Endothelial cell of umbilical vein (primary cell): ENCODE results near the gene SNURF. TPM values are rescaled to one million over a fixed set of nuclear protein-coding genes. Genes with fewer than 3 reads are reported as not detected.

ENCODE experiments used
- BruUV-seq: library from RNA; stranded (reverse); fragments of 400-500 nt; replicated peaks from 2 replicates; lab custom pipeline; 2021; lab: Mats Ljungman, UMichigan
- CTCF ChIA-PET: fragments of 300-600, 350-600 bp; sonication (Branson Sonifier 250); formaldehyde crosslinking; loops from one replicate; lab custom pipeline; 2021; ENCODE audit warnings: antibody characterized with exemption, inconsistent platforms; lab: Charles Lee
- POLR2A ChIA-PET: fragments of 300-600, 350-600 bp; sonication (Branson Sonifier 250); formaldehyde crosslinking; loops from one replicate; lab custom pipeline; 2021; ENCODE audit warnings: antibody characterized with exemption, inconsistent platforms; lab: Charles Lee
- DNase-seq: peaks from one replicate; pipeline ENCODE4 v3.0.0-alpha.2; 2011; ENCODE audit warnings: low read depth, low spot score
- FAIRE-seq: peaks from 2 replicates; lab custom pipeline; 2011; peaks lifted over from hg19 to GRCh38; lab: Jason Lieb, UNC
- H2AFZ ChIP-seq: 2 replicates; pipeline ENCODE4 v1.6.0; 2012; ENCODE audit warnings: low read depth, low read length, control low read depth, inconsistent platforms
- H3K27ac ChIP-seq: 2 replicates; pipeline ENCODE4 v1.5.1; 2011; ENCODE audit warnings: low read depth, mild to moderate bottlenecking, control low read depth, low read length, moderate library complexity; ENCODE audit not compliant: insufficient read depth
- H3K27me3 ChIP-seq, 2 experiments: 2 replicates each; pipeline versions ENCODE4 v1.6.0 to v1.6.1; 2011; ENCODE audit warnings: low read length in 2 of 2, mixed read lengths in 1 of 2; ENCODE audit not compliant: control insufficient read depth in 2 of 2, insufficient read depth in 2 of 2
- H3K36me3 ChIP-seq, 2 experiments: 2 replicates in 1 of 2; 3 replicates in 1 of 2; pipeline ENCODE4 v1.5.1; 2011; ENCODE audit warnings: low read length in 2 of 2, mild to moderate bottlenecking in 1 of 2, moderate library complexity in 1 of 2; ENCODE audit not compliant: control insufficient read depth in 2 of 2, insufficient read depth in 2 of 2; ENCODE audit errors: extremely low read depth in 1 of 2
- H3K4me1 ChIP-seq: 3 replicates; pipeline ENCODE4 v1.5.1; 2011; ENCODE audit warnings: mild to moderate bottlenecking, low read length; ENCODE audit not compliant: control insufficient read depth, insufficient read depth; ENCODE audit errors: extremely low read depth
- H3K4me2 ChIP-seq: 2 replicates; pipeline ENCODE4 v1.6.1; 2011; ENCODE audit warnings: low read length, control low read depth, mixed read lengths; ENCODE audit not compliant: insufficient read depth
- H3K4me3 ChIP-seq, 3 experiments: fragments of 200-600 bp in 1 of 3; sonication (generic), shearing (Covaris generic) in 1 of 3; replicated peaks in 1 of 3; 2 replicates each; pipeline ENCODE4 v1.5.1; 2011 to 2016; ENCODE audit warnings: control low read depth in 3 of 3, low read length in 3 of 3, mild to moderate bottlenecking in 2 of 3, inconsistent platforms in 1 of 3, low read depth in 1 of 3, moderate library complexity in 1 of 3; ENCODE audit not compliant: insufficient read depth in 1 of 3
- H3K79me2 ChIP-seq: 2 replicates; pipeline ENCODE4 v1.6.0; 2012; ENCODE audit warnings: low read length, inconsistent platforms; ENCODE audit not compliant: control insufficient read depth, insufficient read depth
- H3K9ac ChIP-seq: replicated peaks from 2 replicates; pipeline ENCODE3; 2011; ENCODE audit warnings: low read length, control low read depth; ENCODE audit not compliant: insufficient read depth; ENCODE audit errors: extremely low read depth
- H3K9me1 ChIP-seq: replicated peaks from 3 replicates; pipeline ENCODE4 v1.6.0; 2011; ENCODE audit warnings: mild to moderate bottlenecking, low read length; ENCODE audit not compliant: control insufficient read depth, insufficient read depth; ENCODE audit errors: extremely low read depth
- H3K9me3 ChIP-seq: replicated peaks from 2 replicates; pipeline ENCODE4 v1.5.1; 2012; ENCODE audit warnings: low read length, inconsistent platforms; ENCODE audit not compliant: control insufficient read depth, insufficient read depth
- H4K20me1 ChIP-seq: replicated peaks from 2 replicates; pipeline ENCODE3; 2011; ENCODE audit warnings: mild to moderate bottlenecking, low read length; ENCODE audit not compliant: control insufficient read depth, insufficient read depth; ENCODE audit errors: extremely low read depth
- MYC ChIP-seq: IDR thresholded peaks from one replicate; pipeline ENCODE4 v1.6.1; 2011; ENCODE audit warnings: mild to moderate bottlenecking, low read depth, low read length
- POLR2A ChIP-seq: IDR thresholded peaks from 2 replicates; pipeline ENCODE4 v1.6.1; 2012; ENCODE audit warnings: low read depth, mild to moderate bottlenecking, control low read depth, low read length
- POLR2AphosphoS5 ChIP-seq: IDR thresholded peaks from 2 replicates; pipeline ENCODE4 v1.6.1; 2012; ENCODE audit warnings: low read depth, mild to moderate bottlenecking, control low read depth, low read length, moderate library complexity; ENCODE audit not compliant: insufficient read depth
- dilution Hi-C: fragments of 300-500 bp; cut with MboI; formaldehyde crosslinking; loops from one replicate; pipeline ENCODE4 v1.15.0; 2019; ENCODE audit warnings: low sequenced_read_pairs; ENCODE audit not compliant: extremely low pct_ligation_motif_present
- intact Hi-C: fragments of 100-400 bp; cut with micrococcal nuclease; formaldehyde crosslinking; loops from one replicate; pipeline ENCODE4 v1.10.0; 2022
- polyA plus RNA-seq, 4 experiments: library from polyadenylated mRNA; depleted of rRNA in 3 of 4; stranded (reverse) in 3 of 4; unstranded in 1 of 4; fragments of >200 nt; gene quantifications; 2 replicates each; pipeline versions ENCODE4 v1.2.1 to v1.2.3, GENCODE V29; 2011 to 2012; ENCODE audit warnings: missing spikeins in 1 of 4
- total RNA-seq: library from RNA; stranded (reverse); gene quantifications from 2 replicates; pipeline ENCODE4 v1.2.3, GENCODE V29; 2021
- TF ChIP-seq, protein P1 (sequence below), 2 donors: IDR thresholded peaks; 1 replicate in 1 of 2; 2 replicates in 1 of 2; pipeline ENCODE4 v1.5.1; 2011; ENCODE audit warnings: low read length in 2 of 2, mild to moderate bottlenecking in 2 of 2, moderate library complexity in 2 of 2, control low read depth in 1 of 2, inconsistent platforms in 1 of 2, low read depth in 1 of 2; ENCODE audit not compliant: insufficient read depth in 1 of 2; ENCODE audit errors: extremely low read depth in 1 of 2

SNURF gene
- total and polyA plus RNA-seq, 2 donors (not counting 3 experiments of a cell fraction or from before 2014, with no cell fraction given), result 3.9 to 9.4 TPM

DNA sequence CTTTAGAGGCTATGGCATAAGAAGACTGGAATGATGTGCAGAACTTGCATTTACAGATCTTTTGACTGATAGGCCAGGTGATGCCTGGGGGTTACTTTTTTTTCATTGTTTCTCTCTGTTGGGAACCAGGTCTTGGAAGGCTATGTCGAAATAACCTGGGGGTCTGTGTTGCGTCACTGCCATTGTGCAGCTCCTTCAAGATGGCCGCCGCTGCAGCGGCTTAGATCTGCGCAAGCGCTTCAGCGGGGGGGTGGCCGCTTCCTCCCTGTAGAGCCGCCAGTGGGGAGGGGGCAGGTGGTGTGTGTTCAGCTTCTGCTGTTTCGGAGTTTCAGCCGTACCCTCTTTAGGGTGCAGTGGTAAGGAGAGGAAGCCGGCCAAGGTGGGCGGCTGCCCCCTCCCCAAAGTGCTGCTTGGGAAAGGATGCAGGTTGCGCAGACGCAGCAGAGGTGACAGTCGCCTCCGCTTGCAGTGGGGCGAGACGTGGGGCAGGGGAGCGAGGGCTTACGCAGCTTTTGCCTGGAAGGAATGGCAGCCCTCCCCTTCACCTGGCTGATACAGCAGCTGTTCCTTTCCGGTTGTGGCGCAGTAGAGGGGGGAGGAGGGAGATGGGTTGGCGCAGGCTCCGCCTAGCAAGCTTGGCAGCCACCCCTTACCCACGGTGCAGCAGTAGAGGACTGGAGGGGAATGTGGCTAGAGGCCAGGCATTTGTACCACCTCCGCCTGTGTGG is 1.5 kb downstream of the SNURF start:
- H3K79me2 ChIP-seq, result peaks cover 61% of the 10 kb centered on the region
- H3K9me1 ChIP-seq, result no peaks in the 10 kb centered on the region
- POLR2A ChIA-PET, result interaction anchor here (0.6 to 0.7 kb wide), 2 partner anchors 46 to 492 kb away, joined by 3 to 11 read pairs; no protein-coding TSS in a partner anchor
- FAIRE-seq (peak; percentile 33), DNase-seq (peak; percentile 71)
- peak overlapping the region; percentile 73 for H3K4me2 ChIP-seq
- peaks cover 2% of the 10 kb centered on the region for H3K4me1 ChIP-seq
- H3K36me3 ChIP-seq, result no peaks in the 10 kb centered on the region
- no peaks in the 10 kb centered on the region for H3K27me3 ChIP-seq
- TF ChIP-seq MYC (no peak), POLR2AphosphoS5 (no peak), POLR2A (no peak)
- TF ChIP-seq, protein P1, sequence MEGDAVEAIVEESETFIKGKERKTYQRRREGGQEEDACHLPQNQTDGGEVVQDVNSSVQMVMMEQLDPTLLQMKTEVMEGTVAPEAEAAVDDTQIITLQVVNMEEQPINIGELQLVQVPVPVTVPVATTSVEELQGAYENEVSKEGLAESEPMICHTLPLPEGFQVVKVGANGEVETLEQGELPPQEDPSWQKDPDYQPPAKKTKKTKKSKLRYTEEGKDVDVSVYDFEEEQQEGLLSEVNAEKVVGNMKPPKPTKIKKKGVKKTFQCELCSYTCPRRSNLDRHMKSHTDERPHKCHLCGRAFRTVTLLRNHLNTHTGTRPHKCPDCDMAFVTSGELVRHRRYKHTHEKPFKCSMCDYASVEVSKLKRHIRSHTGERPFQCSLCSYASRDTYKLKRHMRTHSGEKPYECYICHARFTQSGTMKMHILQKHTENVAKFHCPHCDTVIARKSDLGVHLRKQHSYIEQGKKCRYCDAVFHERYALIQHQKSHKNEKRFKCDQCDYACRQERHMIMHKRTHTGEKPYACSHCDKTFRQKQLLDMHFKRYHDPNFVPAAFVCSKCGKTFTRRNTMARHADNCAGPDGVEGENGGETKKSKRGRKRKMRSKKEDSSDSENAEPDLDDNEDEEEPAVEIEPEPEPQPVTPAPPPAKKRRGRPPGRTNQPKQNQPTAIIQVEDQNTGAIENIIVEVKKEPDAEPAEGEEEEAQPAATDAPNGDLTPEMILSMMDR (IDR thresholded peaks at IDR 0.05; ENCODE audit: extremely low read depth in 1 of 2, insufficient read depth in 1 of 2, low read depth in 1 of 2, low read length in 2 of 2), result no peak
- CTCF ChIA-PET, result interaction anchor here (0.6 to 0.7 kb wide), 2 partner anchors 21 to 34 kb away, joined by 3 to 4 read pairs; no protein-coding TSS in a partner anchor
- H3K9me3 ChIP-seq, result no peaks in the 10 kb centered on the region
- dilution Hi-C loops (no loop called here), intact Hi-C loops (loop anchor here (1.0 to 10.0 kb wide), 4 partner anchors 77 to 1311 kb away; partner anchors contain the start of gene MAGEL2)
- TSS peak; percentile 45 for BruUV-seq
- H3K4me3 ChIP-seq, result peak overlapping the region; percentile 41 to 95 (median 79)
- H4K20me1 ChIP-seq, result no peaks in the 10 kb centered on the region
- peak overlapping the region; percentile 73 for H3K9ac ChIP-seq
- peak overlapping the region; percentile 64 for H3K27ac ChIP-seq
- H2AFZ ChIP-seq, result peak overlapping the region; percentile 75

DNA sequence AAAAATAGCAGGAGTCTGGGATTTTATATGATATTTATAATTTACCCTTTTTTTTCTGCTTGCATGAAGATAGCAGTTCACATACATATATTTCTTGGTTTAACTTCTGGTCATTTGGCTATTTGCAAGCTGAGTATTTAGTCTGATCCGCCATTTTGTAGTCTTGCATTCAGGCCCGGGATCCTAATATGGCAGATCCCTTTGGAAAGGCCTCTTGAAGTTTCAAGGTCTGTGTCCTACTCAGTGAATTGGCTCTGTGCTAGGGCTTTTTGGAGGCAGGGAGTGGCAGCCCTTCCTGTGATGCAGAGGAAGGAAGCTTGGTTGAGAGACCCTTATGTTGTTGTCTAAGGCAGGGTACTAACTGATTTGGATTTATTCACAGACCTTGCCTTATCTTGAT is 2.9 kb downstream of the SNURF start:
- no peak overlapping the region for H3K9ac ChIP-seq
- no peaks in the 10 kb centered on the region for H3K9me1 ChIP-seq
- ChIA-PET CTCF (no interaction called here), POLR2A (no interaction called here)
- H3K27ac ChIP-seq, result no peak overlapping the region
- no peak overlapping the region for H2AFZ ChIP-seq
- H3K36me3 ChIP-seq, result no peaks in the 10 kb centered on the region
- no peaks in the 10 kb centered on the region for H4K20me1 ChIP-seq
- H3K4me2 ChIP-seq, result no peak overlapping the region
- peaks cover 2% of the 10 kb centered on the region for H3K4me1 ChIP-seq
- intact Hi-C loops, result loop anchor here (2.0 to 10.0 kb wide), 3 partner anchors 79 to 1313 kb away; partner anchors contain the start of gene MAGEL2
- dilution Hi-C loops, result no loop called here
- no peaks in the 10 kb centered on the region for H3K27me3 ChIP-seq
- DNase-seq (no peak), FAIRE-seq (no peak)
- no peaks in the 10 kb centered on the region for H3K9me3 ChIP-seq
- TF ChIP-seq MYC, result no peak
- no TSS peak for BruUV-seq
- H3K79me2 ChIP-seq, result peaks cover 65% of the 10 kb centered on the region
- no peak overlapping the region for H3K4me3 ChIP-seq
